HL-60 (cell line): ENCODE data around the gene FARP1.

Experiments used
- POLR2AphosphoS5 ChIP-seq: IDR thresholded peaks from 2 replicates; pipeline ENCODE4 v1.6.1; 2012; ENCODE audit warnings: low read depth
- SPI1 ChIP-seq: IDR thresholded peaks from 2 replicates; pipeline ENCODE4 v1.6.1; 2012; ENCODE audit warnings: low read depth, mild to moderate bottlenecking, borderline replicate concordance
- TF ChIP-seq, protein P1 (sequence below): IDR thresholded peaks from one replicate; pipeline ENCODE4 v1.5.1; 2011; ENCODE audit warnings: low read length, control low read depth, inconsistent platforms; ENCODE audit not compliant: insufficient read depth

DNA sequence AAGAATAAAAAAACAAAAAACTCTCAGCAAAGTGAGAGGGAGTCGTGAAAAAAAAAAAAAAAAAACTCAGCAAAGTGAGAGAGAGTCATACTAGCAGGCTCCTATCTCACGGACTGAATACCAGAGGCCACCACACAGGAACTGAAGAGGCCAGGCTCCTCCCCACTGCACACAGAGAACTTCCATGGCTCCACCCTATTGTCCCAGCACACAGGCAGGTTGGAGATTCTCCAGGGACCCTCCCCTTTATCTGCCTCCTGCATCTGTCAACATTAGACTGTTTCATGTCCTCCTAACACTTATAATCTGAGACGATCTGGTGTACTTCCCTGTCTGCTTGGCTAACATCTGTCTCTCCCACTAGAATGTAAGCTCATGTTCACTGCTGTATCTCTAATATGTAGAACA is 37.0 kb upstream of the FARP1 start:
- TF ChIP-seq, protein P1, sequence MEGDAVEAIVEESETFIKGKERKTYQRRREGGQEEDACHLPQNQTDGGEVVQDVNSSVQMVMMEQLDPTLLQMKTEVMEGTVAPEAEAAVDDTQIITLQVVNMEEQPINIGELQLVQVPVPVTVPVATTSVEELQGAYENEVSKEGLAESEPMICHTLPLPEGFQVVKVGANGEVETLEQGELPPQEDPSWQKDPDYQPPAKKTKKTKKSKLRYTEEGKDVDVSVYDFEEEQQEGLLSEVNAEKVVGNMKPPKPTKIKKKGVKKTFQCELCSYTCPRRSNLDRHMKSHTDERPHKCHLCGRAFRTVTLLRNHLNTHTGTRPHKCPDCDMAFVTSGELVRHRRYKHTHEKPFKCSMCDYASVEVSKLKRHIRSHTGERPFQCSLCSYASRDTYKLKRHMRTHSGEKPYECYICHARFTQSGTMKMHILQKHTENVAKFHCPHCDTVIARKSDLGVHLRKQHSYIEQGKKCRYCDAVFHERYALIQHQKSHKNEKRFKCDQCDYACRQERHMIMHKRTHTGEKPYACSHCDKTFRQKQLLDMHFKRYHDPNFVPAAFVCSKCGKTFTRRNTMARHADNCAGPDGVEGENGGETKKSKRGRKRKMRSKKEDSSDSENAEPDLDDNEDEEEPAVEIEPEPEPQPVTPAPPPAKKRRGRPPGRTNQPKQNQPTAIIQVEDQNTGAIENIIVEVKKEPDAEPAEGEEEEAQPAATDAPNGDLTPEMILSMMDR: no peak
- no peak for TF ChIP-seq SPI1
- no peak for TF ChIP-seq POLR2AphosphoS5
